ENCODE measurements around the gene ZNF682.
"Not testable (repeated sequence)": the region's sequence is repeated elsewhere in the genome, so short reads cannot be mapped to it uniquely, and the experiment has no call there.

Gene ZNF682

GRCh38 chr19:20039203-20039723 is at the start of gene ZNF682:
TSS of gene ZNF682 (minus strand) at chr19:20039505. CDS start at chr19:20039345, 160 bp downstream.
- peak; percentile 33 for DNase-seq

GRCh38 chr19:20082876-20083275 is 43.6 kb upstream of the ZNF682 start:
- not testable (repeated sequence) for DNase-seq

- not testable (repeated sequence) for DNase-seq
Measured at GRCh38 chr19:20082232-20082833, 43.0 kb upstream of the ZNF682 start.

GRCh38 chr19:20080656-20081055 is 41.4 kb upstream of the ZNF682 start:
- DNase-seq, result no peak

GRCh38 chr19:20079476-20079875 is 40.2 kb upstream of the ZNF682 start:
- no peak for DNase-seq

GRCh38 chr19:20078581-20079031 is 39.3 kb upstream of the ZNF682 start:
- DNase-seq, result no peak

- no peak for DNase-seq
Measured at GRCh38 chr19:20077791-20078463, 38.6 kb upstream of the ZNF682 start, which contains the start of gene ZNF90. TSS of gene ZNF90 (plus strand) at chr19:20078000. CDS start at chr19:20078133, 133 bp downstream.

GRCh38 chr19:20072936-20073335 is 33.6 kb upstream of the ZNF682 start:
- DNase-seq, result no peak

GRCh38 chr19:20070691-20071090 is 31.4 kb upstream of the ZNF682 start:
- no peak for DNase-seq

GRCh38 chr19:20068559-20068958 is 29.3 kb upstream of the ZNF682 start:
- DNase-seq, result not testable (repeated sequence)

- no peak for DNase-seq
Measured at GRCh38 chr19:20067943-20068342, 28.6 kb upstream of the ZNF682 start.

- DNase-seq, result no peak
Measured at GRCh38 chr19:20066861-20067260, 27.6 kb upstream of the ZNF682 start.

GRCh38 chr19:20060282-20060681 is 21.0 kb upstream of the ZNF682 start:
- DNase-seq, result no peak

- DNase-seq, result not testable (repeated sequence)
Measured at GRCh38 chr19:20058738-20059137, 19.4 kb upstream of the ZNF682 start.

- DNase-seq, result no peak
Measured at GRCh38 chr19:20051841-20052768, 12.8 kb upstream of the ZNF682 start.

- DNase-seq, result not testable (repeated sequence)
Measured at GRCh38 chr19:20045742-20046141, 6.4 kb upstream of the ZNF682 start.

GRCh38 chr19:20044663-20045062 is 5.4 kb upstream of the ZNF682 start:
- DNase-seq, result no peak

- no peak for DNase-seq
Measured at GRCh38 chr19:20038358-20039202, 725 bp downstream of the ZNF682 start.

GRCh38 chr19:20035935-20036334 is 3.4 kb downstream of the ZNF682 start:
- DNase-seq, result no peak

- no peak for DNase-seq
Measured at GRCh38 chr19:20028611-20029010, 10.7 kb downstream of the ZNF682 start.

GRCh38 chr19:20005741-20006140 is 33.6 kb downstream of the ZNF682 start:
- no peak for DNase-seq

- DNase-seq, result no peak
Measured at GRCh38 chr19:19997656-19998268, 41.5 kb downstream of the ZNF682 start.
